HL-60/S4 treated with retinoic acid at 250 ng/mL for 4 days and 3 days (cell line): ENCODE measurements around the gene WNT1.

Experiments used
- in situ Hi-C: fragments of 300-500 bp; cut with MboI; formaldehyde crosslinking; loops from 2 replicates; pipeline ENCODE4 v1.7.0; 2022; ENCODE audit warnings: low sequenced_read_pairs

The WNT1 gene

DNA sequence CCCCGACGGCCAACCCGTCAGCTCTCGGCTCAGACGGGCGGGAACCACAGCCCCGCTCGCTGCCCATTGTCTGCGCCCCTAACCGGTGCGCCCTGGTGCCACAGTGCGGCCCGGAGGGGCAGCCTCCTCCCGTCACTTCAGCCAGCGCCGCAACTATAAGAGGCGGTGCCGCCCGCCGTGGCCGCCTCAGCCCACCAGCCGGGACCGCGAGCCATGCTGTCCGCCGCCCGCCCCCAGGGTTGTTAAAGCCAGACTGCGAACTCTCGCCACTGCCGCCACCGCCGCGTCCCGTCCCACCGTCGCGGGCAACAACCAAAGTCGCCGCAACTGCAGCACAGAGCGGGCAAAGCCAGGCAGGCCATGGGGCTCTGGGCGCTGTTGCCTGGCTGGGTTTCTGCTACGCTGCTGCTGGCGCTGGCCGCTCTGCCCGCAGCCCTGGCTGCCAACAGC lies at the start of gene WNT1:
Gene WNT1 (plus strand): TSS at position 32 of the 450 bp plus-strand sequence. CDS start 329 bp downstream, at position 361.
- in situ Hi-C loops = no loop called here

DNA sequence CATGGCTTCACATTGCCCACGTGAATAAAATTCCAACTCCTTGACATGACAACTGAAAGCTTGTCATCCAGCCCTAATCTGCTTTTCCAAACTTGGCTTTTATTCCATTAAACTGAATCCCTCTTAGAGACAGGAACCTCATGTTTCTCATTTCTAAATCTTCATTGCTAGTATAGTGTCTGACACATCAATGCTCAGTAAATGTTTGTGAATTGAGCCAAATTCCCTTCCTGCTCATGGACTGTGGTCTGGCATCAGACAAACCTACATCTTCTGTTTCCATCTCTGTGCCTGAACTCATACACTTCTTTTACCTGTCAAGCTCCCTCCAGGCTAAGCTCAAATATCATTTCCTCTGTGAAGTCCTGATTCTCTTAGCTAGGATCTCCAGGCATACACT lies 48.6 kb upstream of the WNT1 start:
- in situ Hi-C loops = no loop called here

GRCh38 chr12:48930475-48930874 lies 47.6 kb upstream of the WNT1 start:
- in situ Hi-C loops = no loop called here

- in situ Hi-C loops = no loop called here
These were observed 45.2 kb upstream of the WNT1 start for GRCh38 chr12:48932878-48933277.

- in situ Hi-C loops = no loop called here
These were observed 44.3 kb upstream of the WNT1 start for GRCh38 chr12:48933664-48934311.

- in situ Hi-C loops = no loop called here
These were observed 43.8 kb upstream of the WNT1 start for GRCh38 chr12:48934312-48934706.

- in situ Hi-C loops = no loop called here
These were observed 41.6 kb upstream of the WNT1 start for GRCh38 chr12:48936379-48936979.

DNA sequence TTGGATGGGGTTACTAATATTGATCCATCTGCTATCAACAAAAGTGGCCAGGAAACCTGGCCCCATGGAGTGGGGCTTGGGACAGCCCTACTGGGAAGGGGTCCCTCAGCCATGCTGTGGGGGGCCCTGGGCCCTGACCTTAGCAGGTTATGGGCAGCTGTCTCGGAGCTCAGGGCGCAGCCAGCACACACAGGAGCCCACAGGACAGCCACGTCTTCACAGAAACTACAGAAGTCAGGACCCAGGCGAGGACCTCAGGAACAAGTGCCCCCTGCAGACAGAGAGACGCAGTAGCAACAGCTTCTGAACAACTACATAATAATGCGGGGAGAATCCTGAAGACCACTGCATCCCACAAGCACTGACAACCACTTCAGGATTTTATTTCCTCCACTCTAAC lies 41.0 kb upstream of the WNT1 start:
- in situ Hi-C loops = no loop called here

- in situ Hi-C loops = no loop called here
These were observed 39.3 kb upstream of the WNT1 start for GRCh38 chr12:48938805-48939204.

DNA sequence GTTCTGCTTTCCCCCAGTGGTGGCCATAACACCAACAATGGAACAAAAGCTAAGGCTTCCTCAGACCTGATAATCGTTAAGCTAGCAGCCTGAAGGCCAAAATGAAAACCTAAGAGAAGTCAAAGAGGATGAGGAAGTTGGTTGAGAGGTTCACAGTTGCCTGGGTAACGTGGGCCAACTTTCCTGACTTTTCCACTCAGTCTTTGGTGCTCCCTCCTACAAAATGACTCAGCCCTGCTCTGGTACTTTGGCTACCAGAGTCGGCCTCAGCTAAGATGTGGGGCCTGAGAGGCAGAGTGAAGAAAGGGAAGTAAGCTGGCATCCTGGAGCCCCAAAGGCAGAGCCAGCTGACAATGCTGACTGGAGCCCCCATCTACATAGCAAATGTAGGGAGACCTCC lies 37.9 kb upstream of the WNT1 start:
- in situ Hi-C loops = no loop called here

GRCh38 chr12:48943221-48943620 lies 34.9 kb upstream of the WNT1 start:
- in situ Hi-C loops = no loop called here

DNA sequence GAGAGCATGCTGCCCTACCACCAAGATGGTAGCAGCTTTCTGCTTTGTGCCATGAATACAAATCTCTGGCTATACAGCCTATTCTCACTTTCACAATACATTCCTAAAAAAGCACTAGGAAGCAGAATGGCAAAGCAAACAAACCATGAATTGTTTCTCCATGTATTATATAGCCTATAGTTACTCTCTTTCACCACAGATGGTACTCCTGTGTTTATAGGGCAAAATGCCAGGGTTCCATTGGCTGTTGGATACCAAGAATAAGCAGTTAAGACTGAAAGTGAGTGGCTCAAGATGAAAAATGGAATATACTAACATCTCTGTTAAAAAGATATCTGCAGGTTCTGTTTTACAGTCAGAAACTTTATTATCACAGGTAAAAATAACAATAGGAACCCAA lies 31.9 kb upstream of the WNT1 start:
- in situ Hi-C loops = no loop called here

DNA sequence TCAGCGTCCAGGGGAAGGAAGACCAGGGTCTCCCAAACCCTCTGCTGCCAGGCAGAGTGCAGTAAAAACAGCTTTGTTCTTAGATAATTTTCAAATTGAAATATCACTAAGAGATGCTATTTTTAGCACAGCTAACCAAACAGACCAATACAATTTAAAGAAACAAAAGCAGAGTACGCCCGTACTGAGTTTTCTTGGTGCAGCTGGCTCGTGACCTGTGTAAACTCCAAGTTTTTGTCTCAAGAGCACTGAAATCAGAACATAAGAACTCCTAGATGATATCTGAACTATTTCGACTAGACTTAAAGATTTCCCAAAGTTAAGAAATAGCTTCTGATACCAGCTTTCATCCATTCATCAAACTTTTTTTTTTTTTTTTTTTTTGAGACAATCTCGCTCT lies 31.2 kb upstream of the WNT1 start:
- in situ Hi-C loops = no loop called here

- in situ Hi-C loops = no loop called here
These were observed 30.4 kb upstream of the WNT1 start for GRCh38 chr12:48947727-48948126.

GRCh38 chr12:48952691-48953090 lies 25.4 kb upstream of the WNT1 start:
- in situ Hi-C loops = no loop called here

DNA sequence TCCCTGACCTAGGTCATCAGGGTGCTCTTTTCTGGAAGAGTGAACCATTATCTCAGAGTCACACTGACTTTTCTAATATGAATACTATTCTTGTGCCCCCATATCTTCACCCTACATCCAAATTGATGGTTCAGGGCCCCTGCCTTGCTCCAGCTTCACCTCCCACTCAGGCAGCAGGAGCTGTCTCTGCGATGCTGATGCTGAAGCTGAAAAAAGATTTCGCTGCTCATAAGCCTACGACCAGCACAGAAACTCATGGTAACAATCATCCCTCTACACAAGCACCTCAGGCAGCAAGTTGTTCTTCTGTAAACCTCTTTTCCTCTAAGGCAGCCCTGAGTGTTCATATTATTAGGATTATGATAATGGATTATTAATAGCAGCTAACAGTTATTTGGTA lies 24.1 kb upstream of the WNT1 start:
- in situ Hi-C loops = no loop called here

DNA sequence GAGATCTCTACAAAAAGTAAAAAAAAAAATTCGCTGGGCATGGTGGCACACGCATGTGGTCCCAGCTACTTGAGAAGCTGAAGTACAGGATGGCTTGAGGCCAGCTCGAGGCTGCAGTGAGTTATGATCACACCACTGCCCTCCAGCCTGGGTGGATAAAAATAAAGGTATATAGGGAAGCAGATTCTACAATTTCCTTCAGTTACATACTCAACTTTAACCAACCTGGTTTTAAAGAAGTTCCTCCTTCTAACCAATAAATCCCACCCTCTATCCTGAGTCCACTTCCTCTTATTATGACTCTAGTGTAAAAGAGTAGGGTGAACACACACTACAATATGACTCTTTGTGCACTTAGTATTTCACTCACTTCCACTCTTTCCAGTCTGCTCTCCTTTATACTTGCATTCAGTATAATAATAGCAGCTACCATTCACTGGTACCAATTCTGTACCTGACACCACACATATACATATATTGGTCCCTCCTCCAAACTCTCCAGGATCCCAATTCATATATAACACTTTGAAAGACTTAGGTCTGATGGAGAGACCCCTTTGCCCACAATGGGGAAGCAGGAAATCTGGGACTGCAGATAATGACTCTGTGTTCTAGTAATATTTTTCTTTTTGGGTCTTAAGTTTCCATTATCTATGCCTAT lies 23.2 kb upstream of the WNT1 start:
- in situ Hi-C loops = no loop called here

GRCh38 chr12:48956279-48957140 lies 21.6 kb upstream of the WNT1 start:
- in situ Hi-C loops = no loop called here

DNA sequence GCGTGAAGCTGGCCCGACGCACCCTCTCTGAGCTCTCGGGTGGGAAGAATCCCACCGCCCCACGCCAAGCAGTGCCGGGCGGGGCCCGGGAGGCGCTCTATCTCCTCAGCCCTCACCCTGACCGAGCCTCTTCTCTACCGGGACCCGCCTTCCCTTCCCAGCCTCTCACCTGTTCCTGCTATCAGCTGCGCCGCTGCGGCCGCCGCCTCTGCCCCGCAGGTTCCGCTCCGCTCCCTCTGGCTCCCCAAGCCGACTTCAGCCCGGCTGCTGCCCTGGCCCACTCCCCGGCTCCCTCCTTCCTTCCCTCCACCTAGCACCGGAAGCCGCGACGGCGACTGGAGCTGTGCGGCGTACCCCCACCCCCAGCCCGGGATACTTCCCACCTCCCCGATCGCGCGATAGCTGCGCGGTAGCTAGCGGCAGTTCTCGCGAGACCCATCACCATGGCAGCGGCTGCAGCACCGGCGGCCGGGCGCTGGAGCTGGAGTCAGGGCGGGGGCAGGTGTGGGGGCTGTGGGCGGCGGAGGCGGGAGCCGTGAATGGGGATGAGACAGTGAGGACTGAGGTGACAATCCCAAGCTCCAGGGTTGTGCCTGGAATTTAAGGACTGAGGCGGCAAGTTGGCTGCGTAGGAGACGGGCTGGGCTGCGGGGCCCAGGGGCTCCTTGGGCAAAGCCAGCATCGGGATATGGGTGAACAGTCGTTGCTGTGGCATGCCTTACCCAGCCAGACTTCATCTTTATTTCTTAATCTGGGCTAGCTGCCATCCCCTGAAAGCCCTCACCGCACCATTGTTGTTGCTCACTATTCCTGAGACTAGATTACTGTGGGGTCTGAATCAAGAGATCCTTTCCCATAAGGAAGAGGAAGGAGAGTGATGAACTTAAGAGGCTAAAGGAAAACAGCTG lies 20.7 kb upstream of the WNT1 start, which contains the start of gene ARF3:
Gene ARF3 (minus strand): TSS at position 347 of the 908 bp plus-strand sequence. CDS start 16,392 bp downstream, outside the sequence.
- in situ Hi-C loops = no loop called here

GRCh38 chr12:48958049-48958388 lies 20.1 kb upstream of the WNT1 start:
- in situ Hi-C loops = no loop called here
